BLaER1 treated with 17β-estradiol and CSF1 and Interleukin-3, amounts not matched to agents 10 nM and 100 nM (cell line): ENCODE data around the gene CUX1.
A peak's percentile ranks its signal among the peaks of the same experiment; 100 is the strongest.

Source experiments
- H3K27ac ChIP-seq, 11 experiments: shearing (Covaris generic); formaldehyde crosslinking; 2 replicates each; pipeline ENCODE4 v1.8.1; 2022
- H3K27me3 ChIP-seq, 11 experiments: shearing (Covaris generic); formaldehyde crosslinking; 2 replicates each; pipeline ENCODE4 v1.8.1; 2022
- H3K36me3 ChIP-seq, 11 experiments: shearing (Covaris generic); formaldehyde crosslinking; 2 replicates each; pipeline ENCODE4 v1.8.1; 2022
- H3K4me1 ChIP-seq, 10 experiments: shearing (Covaris generic); formaldehyde crosslinking; 2 replicates each; pipeline ENCODE4 v1.8.1; 2022
- H3K4me2 ChIP-seq, 11 experiments: shearing (Covaris generic); formaldehyde crosslinking; 2 replicates each; pipeline ENCODE4 v1.8.1; 2022
- H3K4me3 ChIP-seq, 10 experiments: shearing (Covaris generic); formaldehyde crosslinking; 2 replicates each; pipeline ENCODE4 v1.8.1; 2022
- H3K9ac ChIP-seq, 11 experiments: shearing (Covaris generic); formaldehyde crosslinking; 2 replicates each; pipeline ENCODE4 v1.8.1; 2022
- H3K9me3 ChIP-seq, 11 experiments: shearing (Covaris generic); formaldehyde crosslinking; replicated peaks in 1 of 11; 2 replicates each; pipeline ENCODE4 v1.8.1; 2022
- H4K20me1 ChIP-seq, 11 experiments: shearing (Covaris generic); formaldehyde crosslinking; 2 replicates each; pipeline ENCODE4 v1.8.1; 2022
- Cebpa-rat ChIP-seq, 11 experiments: shearing (Covaris generic); IDR thresholded peaks; 2 replicates each; pipeline ENCODE4 v1.8.1; 2022

CUX1 gene

GRCh38 chr7:101963693-101964092 is 146.3 kb downstream of the CUX1 start:
- TF ChIP-seq Cebpa-rat (IDR thresholded peaks at IDR 0.05) = no peak
- H3K9me3 ChIP-seq = no peaks in the 10 kb centered on the region
- peaks cover 30 to 98% (median 77%) of the 10 kb centered on the region in 10 experiments for H3K4me1 ChIP-seq
- no peak overlapping the region for H3K9ac ChIP-seq
- no peaks in the 10 kb centered on the region for H3K27me3 ChIP-seq
- no peak overlapping the region for H3K27ac ChIP-seq
- H3K4me3 ChIP-seq = no peak overlapping the region
- peaks cover 5 to 96% (median 80%) of the 10 kb centered on the region in 11 experiments; a peak in 20 of 22 replicates for H4K20me1 ChIP-seq
- H3K4me2 ChIP-seq = peak overlapping the region in 10 of 11 experiments; percentile 1 to 86 (median 70); a peak in 14 of 22 replicates
- peaks cover 7 to 43% (median 19%) of the 10 kb centered on the region in 11 experiments; a peak in 20 of 22 replicates for H3K36me3 ChIP-seq

DNA sequence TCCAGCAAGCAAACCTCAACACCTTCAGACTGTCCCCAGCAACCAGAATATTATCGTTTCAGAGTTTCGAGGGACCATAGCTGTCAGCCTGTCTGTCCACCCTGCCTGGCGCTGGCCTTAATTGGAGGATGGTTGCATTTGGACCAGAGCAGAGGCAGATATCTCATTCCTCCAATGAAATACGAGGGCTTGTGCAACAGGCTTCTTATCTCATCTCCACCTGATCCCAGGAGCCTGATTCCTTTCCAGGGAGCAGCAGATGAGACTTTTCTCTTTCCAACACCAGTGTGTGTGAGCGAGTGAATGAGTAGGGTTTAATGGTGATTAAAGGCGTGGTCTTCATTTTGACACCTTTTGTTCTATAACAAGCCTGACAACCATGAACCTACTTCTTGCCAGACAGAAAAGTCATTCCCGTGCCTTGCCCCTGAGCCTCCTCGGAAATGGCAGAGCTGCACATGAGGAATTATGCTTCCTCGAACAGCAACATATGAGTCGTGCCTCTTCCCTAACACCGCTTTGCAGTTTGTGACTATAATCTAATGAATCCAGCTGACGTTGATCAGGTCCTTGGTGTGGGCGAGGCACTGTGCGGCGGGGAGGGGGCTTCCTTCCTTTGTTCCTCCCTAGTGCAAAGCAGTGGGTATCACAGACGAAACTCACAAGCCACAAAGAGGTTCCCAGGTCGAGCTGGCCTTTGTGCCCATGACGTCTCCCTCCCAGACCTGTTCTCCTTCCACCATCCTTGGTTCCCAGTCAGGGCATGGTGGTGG is 147.4 kb downstream of the CUX1 start:
- Histone ChIP-seq H4K20me1 (peaks cover 5 to 96% (median 80%) of the 10 kb centered on the region in 11 experiments; a peak in 20 of 22 replicates), H3K4me3 (0 out of 20 replicates have a peak overlapping the region, but pooled peaks of 1 of the 10 experiments have one; percentile 2), H3K27ac (peak overlapping the region in 7 of 11 experiments; percentile 19 to 61 (median 39); a peak in 9 of 22 replicates), H3K4me2 (peak overlapping the region; percentile 54 to 86 (median 70)), H3K27me3 (no peaks in the 10 kb centered on the region), H3K9me3 (no peaks in the 10 kb centered on the region), H3K9ac (peak overlapping the region in 4 of 11 experiments; percentile 12 to 47 (median 29); a peak in 3 of 22 replicates), H3K36me3 (peaks cover 3 to 34% (median 14%) of the 10 kb centered on the region in 11 experiments; a peak in 20 of 22 replicates), H3K4me1 (peaks cover 33 to 100% (median 77%) of the 10 kb centered on the region in 10 experiments)
- TF ChIP-seq Cebpa-rat (IDR thresholded peaks at IDR 0.05) = no peak

DNA sequence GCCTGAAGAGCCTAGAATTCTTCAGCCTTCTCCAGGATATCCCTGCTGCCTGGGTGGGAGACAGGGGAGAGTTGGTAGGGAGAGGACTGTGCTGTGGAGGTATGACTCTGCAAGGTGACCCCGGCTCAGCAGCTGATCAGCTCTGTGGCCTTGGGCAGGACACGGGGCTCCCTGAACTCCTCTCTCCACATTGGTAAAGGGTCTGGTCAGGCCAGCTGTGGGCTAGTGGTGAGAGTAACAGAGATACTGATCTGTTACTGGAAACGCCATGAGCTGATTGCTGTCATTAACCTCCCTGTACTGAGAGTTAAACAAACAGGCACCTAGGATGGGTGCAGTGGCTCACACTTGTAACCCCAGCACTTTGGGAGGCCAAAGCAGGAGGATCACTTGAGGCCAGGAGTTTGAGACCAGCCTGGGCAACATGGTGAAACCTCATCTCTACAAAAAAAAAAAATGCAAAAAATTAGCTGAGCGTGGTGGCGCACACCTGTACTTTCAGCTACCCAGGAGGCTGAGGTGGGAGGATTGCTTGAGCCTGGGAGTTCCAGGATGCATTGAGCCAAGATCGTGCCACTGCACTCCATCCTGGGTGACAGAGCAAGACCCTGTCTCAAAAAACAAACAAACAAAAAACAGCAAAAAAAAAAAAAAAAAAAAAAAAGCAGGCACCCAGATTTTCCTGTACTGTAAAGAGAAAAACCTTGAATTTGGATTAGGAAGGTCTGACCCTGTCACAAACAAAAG is 151.5 kb downstream of the CUX1 start:
- peak overlapping the region in 7 of 11 experiments; percentile 6 to 73 (median 53); a peak in 10 of 22 replicates for H3K9ac ChIP-seq
- H4K20me1 ChIP-seq = peaks cover 0 to 98% (median 78%) of the 10 kb centered on the region in 11 experiments; a peak in 19 of 22 replicates
- no peaks in the 10 kb centered on the region for H3K27me3 ChIP-seq
- H3K4me2 ChIP-seq = peak overlapping the region; percentile 59 to 96 (median 76)
- peaks cover 0 to 10% (median 5%) of the 10 kb centered on the region in 11 experiments; a peak in 6 of 22 replicates for H3K36me3 ChIP-seq
- peak overlapping the region in 8 of 11 experiments; percentile 18 to 69 (median 56); a peak in 13 of 22 replicates for H3K27ac ChIP-seq
- peaks cover 0 to 5% (median 0%) of the 10 kb centered on the region in 11 experiments; a peak in 1 of 22 replicates for H3K9me3 ChIP-seq
- H3K4me1 ChIP-seq = peaks cover 62 to 100% (median 90%) of the 10 kb centered on the region in 10 experiments
- peak overlapping the region in 3 of 10 experiments; percentile 4 to 51 (median 45); a peak in 3 of 20 replicates for H3K4me3 ChIP-seq
- no peak for TF ChIP-seq Cebpa-rat (IDR thresholded peaks at IDR 0.05)

DNA sequence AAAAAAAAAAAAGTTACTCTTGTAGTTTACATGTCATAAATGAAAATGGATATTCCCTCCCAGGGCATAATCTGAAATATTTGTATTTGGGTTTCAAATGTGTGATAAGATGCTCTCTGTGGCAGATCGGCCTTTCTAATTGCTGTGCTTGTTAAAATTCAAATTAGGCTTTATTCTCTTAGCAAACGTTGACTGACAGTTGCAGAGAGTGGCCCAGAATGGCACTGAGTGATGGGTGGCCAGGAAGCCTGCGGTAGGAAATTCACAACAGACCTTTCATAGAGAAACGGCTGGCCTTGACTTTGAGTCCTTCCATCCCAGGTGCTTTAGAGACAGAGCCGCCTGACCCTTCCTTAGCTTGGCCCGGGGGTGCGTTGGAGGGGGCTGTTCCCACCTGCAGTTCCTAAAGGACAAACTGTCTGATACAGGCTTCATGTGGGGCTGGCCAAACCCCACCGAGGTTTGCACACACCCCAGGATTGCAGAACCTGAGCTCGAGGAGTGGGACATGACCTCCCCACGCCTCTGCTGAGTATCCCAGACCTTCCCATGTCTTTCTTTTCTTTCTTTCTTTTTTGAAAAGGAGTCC is 152.7 kb downstream of the CUX1 start:
- Histone ChIP-seq H3K27ac (peak overlapping the region in 7 of 11 experiments; percentile 23 to 69 (median 61); a peak in 14 of 22 replicates), H3K9ac (peak overlapping the region in 8 of 11 experiments; percentile 6 to 73 (median 51); a peak in 13 of 22 replicates), H3K4me2 (peak overlapping the region; percentile 59 to 96 (median 76)), H3K36me3 (peaks cover 0 to 10% (median 5%) of the 10 kb centered on the region in 11 experiments; a peak in 5 of 22 replicates), H3K9me3 (peaks cover 0 to 5% (median 0%) of the 10 kb centered on the region in 11 experiments; a peak in 1 of 22 replicates), H4K20me1 (peaks cover 0 to 97% (median 72%) of the 10 kb centered on the region in 11 experiments; a peak in 17 of 22 replicates), H3K4me3 (peak overlapping the region in 4 of 10 experiments; percentile 4 to 51 (median 44); a peak in 6 of 20 replicates), H3K27me3 (no peaks in the 10 kb centered on the region), H3K4me1 (peaks cover 62 to 100% (median 90%) of the 10 kb centered on the region in 10 experiments)
- no peak for TF ChIP-seq Cebpa-rat (IDR thresholded peaks at IDR 0.05)

- Histone ChIP-seq H3K4me1 (peaks cover 64 to 100% (median 93%) of the 10 kb centered on the region in 10 experiments), H4K20me1 (peaks cover 0 to 99% (median 78%) of the 10 kb centered on the region in 11 experiments; a peak in 17 of 22 replicates), H3K27ac (peak overlapping the region in 6 of 11 experiments; percentile 23 to 69 (median 64); a peak in 13 of 22 replicates), H3K4me2 (peak overlapping the region; percentile 59 to 96 (median 76)), H3K9me3 (peaks cover 0 to 5% (median 0%) of the 10 kb centered on the region in 11 experiments; a peak in 1 of 22 replicates), H3K36me3 (peaks cover 0 to 10% (median 5%) of the 10 kb centered on the region in 11 experiments; a peak in 5 of 22 replicates), H3K9ac (peak overlapping the region in 5 of 11 experiments; percentile 17 to 73 (median 69); a peak in 9 of 22 replicates), H3K27me3 (no peaks in the 10 kb centered on the region), H3K4me3 (0 out of 20 replicates have a peak overlapping the region, but pooled peaks of 1 of the 10 experiments have one; percentile 51)
- TF ChIP-seq Cebpa-rat (IDR thresholded peaks at IDR 0.05) = no peak
Measured at GRCh38 chr7:101970801-101971200, 153.4 kb downstream of the CUX1 start.

- Histone ChIP-seq H3K4me1 (peaks cover 70 to 100% (median 95%) of the 10 kb centered on the region in 10 experiments), H3K9me3 (peaks cover 0 to 5% (median 0%) of the 10 kb centered on the region in 11 experiments; a peak in 1 of 22 replicates), H3K27me3 (no peaks in the 10 kb centered on the region), H3K9ac (no peak overlapping the region), H3K4me2 (peak overlapping the region in 6 of 11 experiments; percentile 73 to 96 (median 78); a peak in 7 of 22 replicates), H4K20me1 (peaks cover 0 to 99% (median 81%) of the 10 kb centered on the region in 11 experiments; a peak in 17 of 22 replicates), H3K27ac (peak overlapping the region in 4 of 11 experiments; percentile 61 to 69 (median 68); a peak in 4 of 22 replicates), H3K36me3 (peaks cover 0 to 10% (median 5%) of the 10 kb centered on the region in 11 experiments; a peak in 5 of 22 replicates), H3K4me3 (no peak overlapping the region)
- no peak for TF ChIP-seq Cebpa-rat (IDR thresholded peaks at IDR 0.05)
Measured at GRCh38 chr7:101971457-101971856, 154.0 kb downstream of the CUX1 start.

DNA sequence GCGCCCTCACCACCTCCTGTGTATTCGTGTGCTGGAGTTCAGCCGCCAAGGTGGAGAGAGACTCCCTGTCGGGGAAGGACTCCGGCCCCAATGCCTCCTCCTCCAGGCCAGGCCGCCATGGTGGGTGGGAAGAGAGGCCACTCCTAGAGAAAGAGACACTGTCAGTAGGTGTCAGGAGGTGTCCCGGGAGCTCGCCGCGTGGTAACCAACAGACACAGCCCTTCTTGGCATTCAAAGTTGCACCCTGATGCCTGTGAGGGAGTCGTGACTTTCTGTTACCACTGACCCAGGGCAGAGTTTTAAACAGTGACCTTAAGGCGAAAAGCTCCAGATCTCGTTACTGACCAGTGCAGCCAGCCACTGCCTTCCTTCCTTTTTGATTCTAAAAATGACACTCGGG is 155.2 kb downstream of the CUX1 start:
- H3K4me2 ChIP-seq = peak overlapping the region; percentile 58 to 83 (median 70)
- peak overlapping the region in 8 of 11 experiments; percentile 9 to 59 (median 41); a peak in 12 of 22 replicates for H3K9ac ChIP-seq
- no peak overlapping the region for H3K4me3 ChIP-seq
- H3K27me3 ChIP-seq = no peaks in the 10 kb centered on the region
- peaks cover 0 to 5% (median 0%) of the 10 kb centered on the region in 11 experiments; a peak in 1 of 22 replicates for H3K9me3 ChIP-seq
- peaks cover 0 to 12% (median 5%) of the 10 kb centered on the region in 11 experiments; a peak in 5 of 22 replicates for H3K36me3 ChIP-seq
- H4K20me1 ChIP-seq = peaks cover 0 to 98% (median 71%) of the 10 kb centered on the region in 11 experiments; a peak in 17 of 22 replicates
- no peak for TF ChIP-seq Cebpa-rat (IDR thresholded peaks at IDR 0.05)
- H3K4me1 ChIP-seq = peaks cover 71 to 100% (median 92%) of the 10 kb centered on the region in 10 experiments
- H3K27ac ChIP-seq = peak overlapping the region in 8 of 11 experiments; percentile 6 to 64 (median 55); a peak in 15 of 22 replicates
